NCI-H748 (cell line): Measurements from ENCODE around the gene PPP5C.
A peak's percentile ranks its signal among the peaks of the same experiment; 100 is the strongest.
"Not testable (repeated sequence)": the region's sequence is repeated elsewhere in the genome, so short reads cannot be mapped to it uniquely, and the experiment has no call there.

Experiments
- DNase-seq: peaks from one replicate; lab custom pipeline; 2025; ENCODE audit not compliant: unreplicated experiment; lab: John Stamatoyannopoulos, UW

PPP5C gene

GRCh38 chr19:46406976-46407375 lies 60.1 kb downstream of the PPP5C start:
- peak; percentile 89 for DNase-seq

DNA sequence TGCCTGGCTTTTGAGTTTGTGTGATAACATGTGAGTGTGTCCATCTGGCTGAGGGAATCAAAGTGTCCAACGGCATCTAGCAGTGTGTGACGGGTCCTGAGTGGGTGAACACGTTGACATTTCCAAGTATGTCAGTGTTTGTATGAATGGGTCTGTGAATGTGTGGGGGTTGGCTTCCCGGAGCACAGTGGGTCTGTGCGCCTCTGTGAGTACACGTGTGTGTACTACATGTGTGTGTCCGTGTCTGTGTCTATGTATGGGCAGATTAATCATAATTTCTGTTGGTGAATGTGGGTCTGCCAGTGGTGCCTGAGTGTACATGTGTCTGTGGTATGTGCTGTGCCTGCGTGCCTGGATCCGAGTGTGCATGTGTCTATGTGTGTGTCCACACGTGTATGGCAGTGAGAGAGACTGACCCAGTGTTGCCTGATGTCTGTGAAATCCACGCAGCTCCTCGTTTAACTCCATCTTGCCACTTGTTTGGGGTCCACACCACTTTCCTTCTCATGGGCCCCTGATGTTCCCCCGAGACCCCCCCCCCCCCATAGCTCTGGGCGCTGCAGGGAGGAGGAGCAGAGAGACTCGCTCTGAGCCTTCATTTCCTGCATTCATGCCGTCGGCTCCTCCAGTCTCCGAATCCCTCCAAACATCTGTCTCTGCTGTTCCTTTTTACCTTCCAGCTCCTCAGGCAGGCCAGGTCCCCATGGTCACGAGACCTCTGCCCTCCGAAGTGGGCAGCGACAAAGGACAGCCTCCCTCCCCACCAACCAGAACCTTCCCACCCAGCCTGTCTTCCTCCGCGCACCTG lies 61.2 kb downstream of the PPP5C start:
- no peak for DNase-seq

- no peak for DNase-seq
These were observed 61.8 kb downstream of the PPP5C start for GRCh38 chr19:46408664-46409039.

GRCh38 chr19:46409191-46409590 lies 62.3 kb downstream of the PPP5C start:
- DNase-seq, result no peak

DNA sequence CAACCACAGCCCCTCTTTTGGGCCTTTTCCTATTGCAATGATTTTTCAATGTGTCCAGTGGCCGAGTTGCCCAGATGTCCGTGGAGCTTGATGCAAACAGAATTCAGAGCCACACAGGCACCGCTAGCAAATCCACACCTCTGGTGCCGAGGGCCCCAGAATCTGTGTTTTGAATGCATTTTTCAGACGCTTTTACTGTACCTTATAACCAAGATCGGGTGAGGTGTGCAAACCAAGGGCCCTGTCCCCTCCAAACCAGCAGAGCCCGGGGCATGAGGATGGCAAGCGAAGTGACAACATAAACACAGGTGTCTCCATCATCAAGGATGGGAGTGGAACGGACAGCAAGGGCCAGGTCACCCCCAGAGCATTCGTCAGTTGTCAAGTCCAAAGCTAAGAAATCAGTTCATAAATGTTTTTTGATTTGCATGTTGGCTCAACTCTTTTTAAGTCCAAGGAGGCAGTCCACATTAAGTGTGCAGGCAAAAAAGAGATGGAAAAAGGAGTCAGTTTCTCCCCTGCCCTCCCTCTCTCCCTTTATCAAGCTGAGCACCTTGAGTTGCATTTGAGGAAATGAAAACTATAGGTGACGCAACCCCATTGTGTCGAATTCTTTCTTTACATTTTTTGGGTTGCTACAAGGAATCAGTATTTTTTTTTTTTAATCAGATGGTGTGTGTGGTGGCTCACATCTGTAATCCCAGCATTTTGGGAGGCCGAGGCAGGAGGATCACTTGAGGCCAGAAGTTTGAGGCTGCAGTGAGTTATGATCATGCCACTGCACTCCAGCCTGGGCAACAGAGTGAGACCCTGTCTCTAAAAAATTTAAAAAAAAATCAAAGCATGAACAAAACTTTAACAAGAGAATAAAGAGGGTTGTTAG lies 63.6 kb downstream of the PPP5C start:
- DNase-seq, result no peak

DNA sequence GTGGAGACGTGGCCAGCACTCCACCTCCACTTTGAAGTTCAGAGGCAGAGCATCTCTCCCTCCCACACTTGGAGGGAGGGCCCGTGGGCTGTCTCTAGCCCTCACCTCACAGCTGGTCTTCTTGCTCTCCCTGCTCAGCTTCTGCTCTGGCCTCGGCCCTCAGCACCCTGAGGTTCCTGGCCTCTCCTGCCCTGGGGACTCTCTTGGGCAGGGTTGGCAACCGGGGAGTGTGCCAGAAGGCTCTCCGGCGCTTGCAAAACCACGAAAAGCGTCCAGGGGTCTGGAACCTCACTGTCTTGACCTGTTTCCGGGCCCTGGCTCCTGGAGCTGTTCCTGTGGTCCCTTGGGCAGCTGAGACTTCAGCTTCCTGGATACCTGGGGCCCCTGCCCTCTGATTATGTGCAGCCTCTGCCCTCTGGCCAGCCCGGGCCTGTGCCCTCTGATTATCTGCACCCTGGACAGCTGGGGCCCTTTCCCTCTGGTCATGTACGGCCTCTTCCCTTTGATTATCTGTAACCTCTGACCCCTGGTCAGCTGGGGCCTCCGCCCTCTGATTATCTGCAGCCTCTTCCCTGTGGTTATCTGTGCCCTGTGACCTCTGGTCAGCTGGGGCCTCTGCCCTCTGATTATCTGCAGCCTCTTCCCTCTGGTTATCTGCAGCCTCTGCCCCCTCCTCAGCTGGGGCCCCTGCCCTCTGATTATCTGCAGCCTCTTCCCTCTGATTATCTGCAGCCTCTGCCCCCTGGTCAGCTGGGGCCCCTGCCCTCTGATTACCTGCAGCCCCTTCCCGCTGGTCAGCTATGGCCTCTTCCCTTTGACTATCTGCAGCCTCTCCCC lies 64.4 kb downstream of the PPP5C start:
- no peak for DNase-seq

DNA sequence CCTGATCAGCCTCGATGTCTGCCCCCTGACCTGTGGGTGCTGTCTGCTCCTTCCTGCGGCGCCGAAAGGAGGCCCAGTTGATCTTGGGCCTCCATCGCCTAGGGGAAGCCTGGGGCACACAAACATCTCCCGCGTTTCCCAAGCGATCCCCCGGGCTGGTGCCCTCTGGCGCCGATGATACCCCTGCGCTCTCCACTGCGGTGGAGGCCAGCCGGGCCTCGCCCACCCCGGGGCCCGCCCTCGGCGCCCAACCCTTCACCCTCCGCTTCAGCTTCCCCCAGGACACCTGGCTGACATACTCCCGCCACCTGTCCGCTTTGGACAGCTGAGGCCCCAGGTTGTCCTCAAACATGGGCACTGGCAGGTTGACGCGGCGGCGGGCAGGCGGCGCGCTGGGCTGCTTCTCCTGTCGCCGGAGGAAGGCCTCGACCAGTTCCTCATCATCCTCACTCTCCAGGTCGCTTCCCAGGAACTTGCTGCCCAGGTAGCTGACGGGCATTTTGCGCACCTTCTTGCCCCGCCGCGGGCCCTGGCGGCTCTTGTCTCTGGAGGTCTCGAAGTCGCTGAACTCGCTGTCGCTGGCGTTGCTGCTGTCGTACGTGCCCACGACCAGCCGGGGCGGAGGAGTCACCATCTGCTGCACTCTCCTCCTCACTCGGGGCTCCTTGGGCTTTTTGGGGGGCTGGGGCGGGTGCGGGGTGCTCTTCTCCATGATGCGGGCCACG lies 65.2 kb downstream of the PPP5C start:
- DNase-seq, result no peak

GRCh38 chr19:46412650-46413261 lies 65.9 kb downstream of the PPP5C start:
- no peak for DNase-seq

DNA sequence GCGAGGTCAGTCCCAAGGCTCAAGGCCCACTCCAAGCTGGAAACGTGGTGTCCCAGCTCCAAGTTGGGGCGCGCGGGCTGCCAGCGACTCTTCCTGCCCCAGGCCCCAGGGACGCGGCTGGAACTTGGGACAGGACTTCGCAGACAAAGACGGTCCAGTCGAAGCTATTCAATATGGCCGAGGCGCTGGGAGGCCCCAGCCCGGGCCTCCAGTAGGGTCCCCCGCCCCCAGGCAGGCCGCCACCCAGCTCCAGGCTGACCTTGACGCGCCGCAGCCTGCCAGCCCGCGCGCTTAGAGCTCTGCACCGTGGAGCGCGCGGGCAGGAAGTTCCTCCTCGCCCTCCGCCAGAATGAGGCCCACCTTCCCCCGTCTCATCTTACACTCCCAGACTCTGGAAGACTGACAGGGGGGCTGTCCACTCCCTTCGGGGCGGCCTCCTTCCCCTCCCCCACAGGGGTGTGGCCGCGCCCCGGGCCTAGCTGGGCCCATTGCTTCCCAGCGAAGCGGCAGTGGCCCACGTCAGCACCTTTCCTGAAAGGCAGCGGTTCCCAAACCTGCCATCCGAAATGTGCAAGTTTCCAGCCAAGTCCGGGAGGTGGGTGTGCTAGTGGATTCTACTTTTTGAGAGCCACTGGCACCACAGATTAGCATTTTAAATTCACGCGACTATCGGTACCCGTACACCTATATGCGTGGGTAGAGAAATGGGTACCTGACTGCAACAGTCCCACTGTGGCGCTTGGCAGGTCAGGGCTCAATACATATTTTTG lies 66.6 kb downstream of the PPP5C start, which contains the start of gene CCDC8:
TSS of gene CCDC8 (minus strand) at position 303 of the 770 bp plus-strand sequence. CDS start 754 bp downstream, outside the sequence.
- DNase-seq, result peak; percentile 99

GRCh38 chr19:46414899-46415298 lies 68.0 kb downstream of the PPP5C start:
- not testable (repeated sequence) for DNase-seq

GRCh38 chr19:46415804-46416709 lies 69.2 kb downstream of the PPP5C start:
- peak; percentile 99 for DNase-seq

DNA sequence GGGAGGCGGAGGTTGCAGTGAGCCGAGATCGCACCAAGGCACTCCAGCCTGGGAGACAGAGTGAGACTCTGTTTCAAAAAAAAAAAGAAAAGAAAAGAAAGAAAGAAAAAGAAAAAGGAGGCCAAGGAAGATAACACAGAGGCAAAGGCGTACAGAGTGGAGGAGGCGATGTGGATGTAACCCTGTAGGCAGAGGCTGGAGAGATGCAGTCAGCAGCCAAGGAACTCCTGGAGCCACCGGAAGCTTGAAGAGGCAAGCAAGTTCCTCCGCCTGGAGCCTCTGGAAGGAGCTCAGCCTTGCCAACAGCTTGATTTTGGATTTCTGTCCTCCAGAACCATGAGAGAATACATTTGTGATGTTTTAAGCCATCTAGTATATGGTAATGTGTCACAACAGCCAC lies 73.2 kb downstream of the PPP5C start:
- DNase-seq, result no peak

GRCh38 chr19:46422344-46422743 lies 75.5 kb downstream of the PPP5C start:
- DNase-seq, result no peak

- DNase-seq, result no peak
These were observed 76.3 kb downstream of the PPP5C start for GRCh38 chr19:46423188-46423587.

DNA sequence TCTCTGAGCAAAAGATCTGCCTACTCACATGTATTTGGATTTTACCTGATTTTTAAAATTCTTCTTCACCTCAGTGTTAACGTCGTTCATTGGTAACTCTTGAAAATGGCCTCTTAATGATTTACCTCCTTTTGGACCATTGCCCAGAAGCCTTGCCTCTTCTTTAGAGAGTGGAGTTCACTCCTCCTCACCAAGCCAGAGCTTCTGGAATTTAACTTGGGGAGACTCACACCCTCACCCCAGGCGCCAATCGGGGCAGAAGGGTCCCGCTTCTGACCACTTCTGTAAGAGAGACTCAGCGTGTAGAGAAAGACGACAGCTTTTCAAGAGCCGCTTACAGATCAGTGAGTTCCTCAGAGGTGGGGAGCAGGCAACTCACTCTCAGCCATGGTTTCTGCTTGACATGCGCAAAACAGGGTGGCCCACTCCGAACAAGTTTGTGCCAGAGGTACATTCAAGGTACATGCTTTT lies 79.2 kb downstream of the PPP5C start:
- peak; percentile 62 for DNase-seq

GRCh38 chr19:46426506-46427162 lies 79.7 kb downstream of the PPP5C start:
- peak; percentile 90 for DNase-seq

DNA sequence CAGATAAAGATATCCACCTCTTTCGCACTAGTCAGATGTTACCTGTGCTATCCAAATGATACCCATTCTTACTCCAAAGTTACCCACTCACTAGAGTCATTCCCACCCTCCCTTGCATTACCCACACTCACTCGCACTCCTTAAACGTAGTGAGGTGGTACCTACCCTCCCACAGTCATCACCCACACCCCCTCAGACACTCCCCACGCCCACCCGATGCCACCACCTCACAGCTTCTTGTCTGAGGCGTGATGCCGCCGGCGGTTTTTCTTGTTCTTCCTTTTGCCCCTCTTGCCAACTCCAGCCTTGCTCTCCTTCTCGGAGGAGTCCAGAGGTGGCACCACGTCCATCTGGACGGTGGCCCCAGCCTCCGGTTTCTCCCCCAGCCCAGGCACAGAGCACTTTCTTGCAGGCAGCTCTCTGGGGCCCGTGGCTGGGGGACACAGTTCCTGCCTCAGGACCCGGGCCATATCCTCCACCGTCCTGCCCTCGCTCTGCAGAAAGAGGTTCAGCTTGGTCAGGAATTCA lies 80.7 kb downstream of the PPP5C start:
- no peak for DNase-seq
